HG03097 (cell line): Measurements from ENCODE around the gene SLC12A7.

Experiments used
- ATAC-seq: cut with Tn5 transposase; IDR thresholded peaks from one replicate; pipeline ENCODE4 v1.9.1; 2021; ENCODE audit not compliant: unreplicated experiment, low FRiP score

SLC12A7 gene

DNA sequence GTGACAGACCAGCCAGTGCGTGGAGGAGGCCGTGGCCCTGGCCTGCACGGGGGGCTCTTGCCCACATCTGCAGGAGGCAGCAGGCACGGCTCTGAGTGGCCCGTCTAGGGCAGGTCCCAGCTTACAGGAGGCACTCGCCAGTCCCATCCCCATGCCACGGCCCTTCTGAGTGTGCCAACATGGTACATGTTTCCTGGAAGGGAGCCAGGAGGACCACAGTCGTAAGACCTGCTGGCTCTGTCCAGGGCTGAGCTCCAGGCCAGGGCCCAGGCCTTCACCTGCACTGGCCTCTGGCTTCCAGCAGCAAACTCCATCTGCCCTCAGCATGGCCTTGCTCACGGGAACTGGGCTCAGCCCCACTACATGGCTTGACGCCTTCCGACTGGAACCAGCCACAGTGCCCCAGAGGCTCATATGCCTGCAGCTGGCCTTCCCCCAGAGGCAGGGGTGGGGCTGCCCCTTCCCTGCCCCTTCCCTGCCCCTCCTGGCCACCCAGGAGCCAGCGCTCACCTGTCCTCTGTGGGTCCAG is 99.5 kb downstream of the SLC12A7 start:
- ATAC-seq = no peak

DNA sequence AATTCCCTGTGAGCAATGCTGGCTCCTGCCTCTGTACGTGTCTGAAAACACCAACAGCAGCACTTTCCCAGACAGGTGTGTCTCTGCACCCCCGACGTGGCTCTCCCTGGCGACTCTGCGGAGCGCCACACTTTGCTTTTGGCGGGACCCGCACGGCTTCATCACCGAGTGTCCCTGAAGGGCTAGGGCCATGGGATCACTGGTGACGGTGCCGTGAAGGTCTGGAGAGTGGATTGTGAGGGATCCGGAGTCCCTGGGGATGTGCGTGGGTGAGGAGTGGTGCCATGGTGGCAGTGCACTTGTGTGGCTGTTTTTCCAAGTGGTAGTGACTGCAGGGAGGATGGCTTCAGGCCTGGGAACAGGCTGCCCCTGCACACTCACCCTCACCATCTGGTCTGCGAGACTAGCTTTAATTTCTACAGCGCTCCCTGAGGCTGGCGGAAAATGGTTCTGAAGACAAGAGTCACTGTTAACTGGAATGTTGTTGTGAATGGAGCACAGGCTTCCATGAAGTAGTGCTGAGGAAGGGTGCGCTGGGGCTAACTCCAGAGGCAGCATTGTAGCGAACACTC is 100.0 kb downstream of the SLC12A7 start:
- no peak for ATAC-seq

DNA sequence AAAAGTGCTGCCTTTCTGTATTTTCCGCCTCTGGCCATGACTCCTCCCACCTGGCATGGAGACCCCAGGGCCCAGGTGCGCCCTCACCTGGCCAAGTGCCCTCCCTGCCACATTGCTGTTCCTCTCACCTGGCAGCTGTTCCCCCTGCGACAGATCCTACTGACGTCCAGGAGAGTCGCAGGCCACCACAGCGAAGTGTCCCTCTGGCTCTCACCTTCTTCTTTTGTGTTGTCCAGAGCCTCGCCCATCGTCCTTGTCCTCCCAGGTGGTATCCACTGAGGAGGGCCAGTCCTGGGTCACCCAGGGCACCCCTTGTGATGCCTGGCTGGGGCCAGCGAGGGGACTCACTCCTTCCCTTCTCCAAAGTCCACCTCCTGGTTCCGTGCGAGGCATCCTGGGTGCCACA is 100.6 kb downstream of the SLC12A7 start:
- no peak for ATAC-seq

DNA sequence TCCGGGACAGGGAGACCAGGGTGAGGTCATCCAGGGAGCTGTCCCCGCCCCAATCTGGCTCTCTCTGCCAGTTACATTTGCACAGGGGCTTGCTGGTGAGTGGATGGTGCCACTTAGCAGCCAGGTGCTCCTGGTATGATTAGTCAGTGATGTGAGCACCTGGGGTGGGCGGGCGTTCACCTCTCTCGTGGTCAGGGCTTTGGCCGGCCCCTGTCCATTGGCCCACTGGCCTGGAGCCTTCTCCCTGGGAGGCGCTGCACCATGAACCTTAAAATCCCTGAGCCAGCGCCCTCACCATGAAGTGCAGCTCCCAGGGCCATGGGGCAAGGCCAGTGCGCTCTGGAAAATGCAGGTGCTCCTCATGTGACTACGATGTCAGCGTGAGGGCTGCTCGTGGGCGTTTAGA is 101.2 kb downstream of the SLC12A7 start:
- no peak for ATAC-seq

DNA sequence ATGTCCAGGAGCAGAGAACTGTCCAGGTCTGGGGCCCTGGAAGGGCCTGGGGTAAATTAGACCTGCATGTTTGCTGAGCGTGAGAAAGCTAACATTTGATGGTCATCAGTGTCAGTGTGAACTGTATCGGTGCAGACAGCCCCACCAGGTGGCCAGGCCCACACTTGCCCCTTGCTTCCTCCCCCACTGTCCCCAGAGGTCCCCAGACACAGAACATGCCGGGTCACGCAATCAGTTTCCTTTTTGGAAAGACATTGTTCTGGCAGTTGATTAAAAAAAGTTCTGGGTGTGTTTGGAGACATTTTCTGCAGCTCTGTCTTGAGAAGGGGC is 101.7 kb downstream of the SLC12A7 start:
- ATAC-seq = no peak

DNA sequence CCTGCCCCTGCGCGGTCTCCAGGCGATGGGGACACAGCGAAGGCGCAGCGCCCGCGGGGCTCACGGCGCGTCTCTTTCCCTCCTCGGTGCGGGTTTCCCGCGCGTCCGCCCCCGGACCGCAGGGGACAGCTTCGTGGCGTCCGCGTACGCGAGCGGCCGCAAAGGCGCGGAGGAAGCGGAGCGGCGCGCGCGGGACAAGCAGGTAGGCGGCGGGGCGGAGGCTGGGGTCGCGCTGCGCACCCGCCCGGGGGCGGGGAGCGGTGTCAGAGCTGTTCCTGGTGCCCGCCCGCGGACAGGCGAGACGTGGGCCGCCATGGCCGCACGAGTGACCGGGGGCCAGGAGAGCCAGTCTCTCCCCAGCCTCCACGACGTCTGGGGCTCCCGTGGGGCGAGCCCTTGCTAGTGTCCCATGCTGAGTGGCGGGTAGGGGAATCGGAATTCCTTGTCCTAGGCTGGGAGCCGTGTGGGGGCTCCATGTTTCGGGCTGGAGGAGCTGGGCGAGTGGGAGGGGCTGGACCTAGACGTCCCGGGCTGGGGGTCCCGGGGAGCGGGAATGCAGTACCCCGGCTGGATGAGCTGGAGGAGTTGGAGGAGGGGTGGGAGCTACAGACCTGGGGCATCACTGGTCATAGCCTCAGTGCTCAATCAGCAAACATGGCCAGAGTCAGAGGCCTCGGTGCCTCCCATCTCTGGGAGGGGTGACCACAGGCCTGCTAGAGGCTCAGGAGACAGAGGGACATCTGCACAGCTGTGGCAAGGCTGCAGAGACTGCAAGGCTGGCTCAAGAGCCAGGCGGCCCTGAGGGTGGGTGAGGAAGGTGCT is 102.3 kb downstream of the SLC12A7 start:
- no peak for ATAC-seq

DNA sequence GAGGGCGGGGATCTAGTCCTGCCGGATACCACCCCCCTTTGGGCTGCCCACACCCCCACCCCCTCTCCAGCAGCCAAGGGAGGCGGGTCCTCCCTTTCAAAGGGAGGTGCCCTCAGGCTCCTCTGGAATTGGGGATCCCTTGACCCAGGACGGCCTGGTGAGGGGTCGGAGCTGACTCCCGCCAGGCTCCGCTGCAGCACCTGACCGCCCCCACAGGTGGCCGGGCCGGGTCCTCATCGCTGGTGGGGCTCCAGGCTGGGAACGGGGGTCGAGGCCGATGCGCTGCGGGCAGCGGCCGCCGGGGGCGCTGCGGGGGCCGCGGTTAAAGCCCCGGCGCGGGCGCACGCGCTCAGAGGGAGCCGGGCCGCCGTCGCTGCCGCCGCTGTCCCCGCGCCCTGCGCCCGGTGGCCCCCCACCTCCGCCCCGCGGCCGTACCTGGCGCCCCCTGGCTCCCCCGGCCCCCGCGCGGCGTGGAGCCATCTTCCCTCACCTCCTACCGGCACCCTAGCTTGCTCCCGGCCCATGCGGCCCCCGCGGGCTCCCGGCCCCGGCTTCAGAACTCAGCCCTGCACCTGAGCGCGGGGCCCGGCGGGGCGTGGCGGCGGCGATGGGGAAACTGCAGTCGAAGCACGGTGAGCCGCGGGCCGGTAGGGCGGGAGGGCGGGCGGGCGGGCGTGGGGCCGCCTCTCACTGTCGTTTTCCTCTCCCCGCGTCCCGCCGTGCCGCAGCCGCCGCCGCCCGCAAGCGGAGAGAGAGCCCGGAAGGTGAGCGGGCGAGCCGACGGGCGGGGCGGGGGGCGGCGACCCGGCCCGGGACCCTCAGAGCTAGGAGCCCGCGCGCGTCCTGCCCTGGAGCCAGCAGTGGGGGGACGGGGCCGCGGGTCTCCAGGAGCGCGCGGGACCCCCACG is 103.2 kb downstream of the SLC12A7 start, which contains the start of gene NKD2:
Gene NKD2, plus strand, starts transcription at position 352 of the 908 bp plus-strand sequence. Its CDS starts 256 bp downstream, at position 608.
- peak; percentile 55 for ATAC-seq

DNA sequence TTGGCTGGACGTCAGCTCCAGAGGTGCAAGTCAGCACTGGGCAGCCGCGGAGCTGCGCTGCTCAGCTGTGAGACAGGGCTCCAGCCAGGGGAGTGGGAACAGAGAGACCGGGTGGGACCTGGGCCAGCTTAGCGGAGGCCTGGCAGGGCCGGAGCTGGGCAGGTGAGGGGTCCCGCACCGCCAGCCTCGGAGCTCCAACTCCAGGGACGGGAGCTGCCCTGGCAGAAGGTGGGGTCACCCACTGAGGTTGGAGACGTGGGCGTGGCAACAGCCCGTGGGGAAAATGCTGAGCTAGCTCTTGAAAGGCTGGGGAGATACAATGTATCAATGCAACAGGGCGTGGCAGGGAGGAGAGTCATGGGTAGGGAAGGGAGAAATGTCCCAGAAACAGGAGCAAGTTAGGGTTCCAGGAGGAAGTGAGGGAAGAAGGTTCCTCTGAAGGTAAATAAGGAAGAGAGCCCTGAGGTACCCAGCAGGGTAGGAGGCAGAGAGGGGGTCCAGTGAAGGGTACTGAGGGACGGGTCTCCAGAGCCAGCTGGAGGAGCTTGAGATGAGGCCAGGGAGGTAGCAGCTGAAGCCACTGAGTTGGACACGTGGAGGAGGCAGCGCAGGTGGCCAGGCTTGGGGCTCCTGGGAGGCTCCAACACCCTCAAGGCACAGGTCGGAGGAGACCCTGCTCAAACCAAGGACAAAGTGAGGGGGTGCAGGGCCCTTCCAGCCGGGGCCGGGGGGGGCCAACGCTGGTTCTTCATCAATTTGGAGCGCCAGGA is 104.0 kb downstream of the SLC12A7 start:
- no peak for ATAC-seq

DNA sequence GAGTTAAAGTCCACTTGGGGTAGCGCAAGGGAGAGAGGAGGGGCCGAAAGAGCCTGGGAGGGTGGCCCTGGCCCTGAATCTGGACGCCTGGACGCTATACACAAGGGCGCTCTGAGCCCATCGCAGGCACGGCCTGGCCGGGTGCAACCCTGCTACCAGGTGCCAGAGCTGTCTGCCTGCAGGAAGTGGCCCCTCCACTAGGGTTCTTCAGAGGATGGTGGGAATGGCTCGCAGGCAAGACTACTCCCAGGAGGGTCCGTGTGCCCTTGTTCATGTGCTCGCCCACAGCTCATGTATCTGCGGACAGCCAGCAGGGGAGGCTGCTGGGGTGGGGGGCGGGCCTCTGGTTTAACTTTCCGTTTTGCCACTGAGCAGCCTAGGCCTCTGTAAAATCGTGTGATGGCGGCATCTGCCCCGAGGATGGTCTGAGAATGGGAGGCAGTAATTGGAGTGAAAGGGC is 104.6 kb downstream of the SLC12A7 start:
- no peak for ATAC-seq

DNA sequence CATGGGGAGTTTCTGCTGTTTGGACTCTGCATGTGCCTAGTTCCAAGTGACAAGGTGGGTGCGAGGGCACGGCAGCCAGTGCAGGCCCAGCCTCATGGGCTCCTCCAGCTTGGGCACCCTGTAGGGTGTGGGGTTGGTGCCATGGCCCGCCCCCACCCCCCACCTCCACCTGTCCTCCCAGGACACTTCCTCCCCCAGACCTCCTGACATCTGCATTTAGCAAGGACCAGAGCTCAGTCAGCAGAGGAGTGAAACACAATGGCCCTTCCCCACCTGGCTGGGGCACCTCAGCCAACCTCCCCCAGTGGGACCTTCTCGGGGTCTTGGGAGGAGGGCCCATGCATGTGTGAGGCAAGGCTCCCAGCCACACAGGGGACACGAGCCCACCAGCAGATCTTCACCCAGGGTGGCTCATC is 105.2 kb downstream of the SLC12A7 start:
- ATAC-seq = no peak

DNA sequence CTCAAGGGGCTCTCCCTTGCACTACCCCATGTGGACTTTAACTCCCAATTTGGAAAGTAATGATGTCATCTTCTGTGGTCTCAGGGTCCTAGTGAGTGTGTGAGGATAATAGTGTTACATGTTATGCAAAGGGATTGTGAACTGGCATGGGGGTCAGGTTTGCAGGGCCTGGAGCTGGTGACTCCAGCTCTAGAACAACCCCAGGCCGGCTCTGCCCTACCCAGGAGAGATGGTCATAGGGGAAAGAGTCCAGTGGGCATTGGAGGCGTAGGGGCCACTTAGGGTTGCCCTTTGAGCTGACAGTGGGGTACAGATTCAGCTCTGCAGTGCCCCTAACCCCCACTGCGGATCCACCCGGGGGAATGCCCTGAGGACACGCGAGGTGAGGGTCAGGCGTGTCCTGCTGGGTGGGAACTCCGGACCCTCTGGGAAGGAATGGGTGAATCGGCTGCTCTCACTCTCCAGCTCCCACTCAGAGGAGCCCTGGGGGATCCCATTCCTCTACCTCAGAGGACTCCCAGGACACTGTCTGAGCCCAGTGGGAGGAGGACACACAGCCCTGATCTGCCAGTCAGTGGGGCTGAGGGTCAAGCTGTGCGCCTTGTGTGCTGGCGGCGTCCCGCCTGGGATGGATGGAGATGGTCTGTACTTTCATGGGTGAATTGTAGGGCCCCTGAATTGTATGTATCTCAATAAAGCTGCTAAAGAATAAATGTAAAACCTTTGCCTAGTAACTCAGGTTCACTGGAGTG is 105.8 kb downstream of the SLC12A7 start:
- ATAC-seq = no peak

DNA sequence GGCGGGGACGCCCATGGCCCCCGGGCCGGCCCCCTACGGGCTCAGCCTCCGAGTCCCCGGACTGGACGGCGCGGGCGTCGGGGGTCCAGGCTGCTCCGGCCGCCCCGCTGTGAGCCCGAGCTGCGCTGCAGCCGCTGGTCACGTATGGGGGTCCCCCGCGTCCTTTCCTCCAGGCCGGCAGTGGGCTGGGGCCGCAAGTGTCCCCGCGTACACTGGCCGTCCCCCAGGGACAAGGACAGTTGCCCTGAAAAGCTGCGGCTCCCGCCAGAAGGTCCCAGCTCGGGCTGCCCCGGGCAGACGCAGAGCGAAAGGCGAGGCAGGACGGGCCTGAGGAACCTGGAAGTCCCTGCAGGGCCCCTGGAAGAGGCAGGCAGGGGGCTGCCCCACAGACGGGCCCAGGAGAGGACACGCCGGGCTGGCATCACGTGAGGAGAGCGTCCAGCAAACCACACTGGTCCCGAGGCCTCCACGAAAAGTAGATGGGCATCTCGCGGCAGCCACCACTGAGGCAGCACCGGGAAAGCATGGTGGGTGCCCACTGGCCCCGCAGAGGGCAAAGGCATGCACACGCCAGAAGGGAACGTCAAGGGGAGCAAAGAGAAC is 106.5 kb downstream of the SLC12A7 start:
- ATAC-seq = no peak

DNA sequence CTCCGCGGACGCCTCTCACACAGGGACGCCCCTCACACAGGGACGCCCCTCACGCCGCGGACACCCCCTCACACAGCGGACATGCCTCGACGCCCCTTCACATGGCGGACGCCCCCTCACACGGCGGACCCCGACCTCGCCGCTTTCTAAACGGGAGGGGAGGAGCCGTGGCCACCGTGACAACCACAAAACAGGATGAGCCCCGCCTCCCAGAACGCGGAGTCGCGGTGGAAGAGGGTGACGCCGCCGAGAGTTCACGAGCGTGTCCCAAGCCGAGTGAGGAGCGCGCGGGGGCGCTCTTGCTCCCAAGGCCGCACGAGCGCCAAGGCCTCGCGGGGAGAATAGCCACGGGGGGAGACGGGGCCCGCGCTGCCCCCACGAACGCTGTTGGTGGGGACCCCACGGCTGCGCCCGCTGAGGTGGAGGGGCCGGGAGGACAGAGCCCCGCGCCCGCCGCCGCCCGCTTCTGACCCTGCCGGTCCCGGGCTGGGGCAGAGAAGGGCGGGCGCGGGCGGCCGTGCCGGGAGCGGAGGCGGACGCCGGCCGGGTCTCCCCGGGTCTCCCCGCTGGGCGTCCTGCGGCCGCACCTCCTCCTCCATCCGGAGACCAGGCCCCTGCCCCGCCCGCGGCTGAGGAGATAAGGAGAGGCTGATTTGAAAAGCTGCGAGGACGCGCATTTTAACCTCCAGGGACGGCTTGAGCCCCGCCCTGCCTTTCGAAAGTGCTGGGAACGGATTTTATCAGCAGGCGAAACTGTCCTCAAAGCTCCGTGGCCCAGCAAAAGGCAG is 107.2 kb downstream of the SLC12A7 start:
- ATAC-seq = no peak

DNA sequence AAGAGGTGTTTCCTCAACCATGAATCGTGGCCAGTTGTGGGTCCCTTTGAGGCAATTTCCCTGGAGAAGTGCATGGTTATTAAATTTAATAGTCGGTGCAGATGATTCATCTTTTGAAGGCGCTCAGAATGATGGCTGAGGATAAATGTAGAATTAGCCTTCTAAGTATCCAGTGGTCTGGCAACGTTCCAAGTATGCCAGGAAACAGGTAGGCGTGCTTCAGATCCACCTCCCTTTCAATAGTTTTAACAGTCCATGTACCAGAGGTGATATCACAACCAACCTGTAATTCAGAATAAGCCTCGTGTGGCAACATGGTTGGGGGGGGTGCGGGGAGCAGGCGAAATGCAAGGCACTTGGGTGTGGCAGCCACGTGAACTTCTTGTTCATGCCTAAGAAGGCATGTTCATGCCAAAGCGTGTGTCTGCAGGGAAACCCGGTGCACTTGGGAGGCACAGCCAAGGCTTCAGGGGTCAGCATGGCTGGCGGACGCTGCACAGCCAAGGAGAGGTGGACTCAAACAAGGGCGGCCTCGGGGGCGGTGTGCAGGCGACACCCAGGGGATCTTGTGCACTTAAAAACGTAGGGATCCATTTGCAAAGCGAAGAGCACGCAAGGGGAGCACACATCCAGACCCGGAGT is 108.4 kb downstream of the SLC12A7 start:
- ATAC-seq = no peak

DNA sequence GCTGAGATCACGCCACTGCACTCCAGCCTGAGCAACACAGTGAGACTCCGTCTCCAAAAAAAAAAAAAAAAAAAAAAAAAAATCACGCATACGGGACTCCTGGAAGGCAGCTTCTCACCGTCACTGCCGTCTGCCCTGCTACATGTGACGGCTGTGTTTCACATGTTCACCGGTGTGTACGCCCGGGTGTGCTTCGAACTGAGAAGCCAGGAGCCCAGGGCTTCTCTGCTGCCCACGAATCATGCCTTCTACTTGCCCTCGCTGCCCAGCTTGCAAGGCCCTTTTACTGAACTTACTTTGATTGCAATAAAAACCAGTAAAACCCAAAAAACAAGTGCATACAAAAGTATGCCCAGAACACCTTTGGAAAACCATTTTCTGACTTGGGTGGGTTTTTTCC is 109.0 kb downstream of the SLC12A7 start:
- no peak for ATAC-seq

DNA sequence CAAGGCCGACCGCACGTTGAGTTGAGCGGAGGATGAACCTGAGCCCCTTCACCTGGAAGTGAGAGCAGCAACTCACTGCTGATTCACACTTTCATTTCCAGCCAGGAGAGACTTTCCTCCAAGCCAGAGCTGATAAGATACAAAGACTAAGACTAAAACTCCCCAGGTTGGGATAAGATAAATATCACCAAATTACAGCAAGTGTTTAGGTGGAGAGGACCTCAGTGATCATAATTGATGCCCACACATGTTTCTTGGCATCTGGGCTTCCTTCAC is 109.7 kb downstream of the SLC12A7 start:
- no peak for ATAC-seq

DNA sequence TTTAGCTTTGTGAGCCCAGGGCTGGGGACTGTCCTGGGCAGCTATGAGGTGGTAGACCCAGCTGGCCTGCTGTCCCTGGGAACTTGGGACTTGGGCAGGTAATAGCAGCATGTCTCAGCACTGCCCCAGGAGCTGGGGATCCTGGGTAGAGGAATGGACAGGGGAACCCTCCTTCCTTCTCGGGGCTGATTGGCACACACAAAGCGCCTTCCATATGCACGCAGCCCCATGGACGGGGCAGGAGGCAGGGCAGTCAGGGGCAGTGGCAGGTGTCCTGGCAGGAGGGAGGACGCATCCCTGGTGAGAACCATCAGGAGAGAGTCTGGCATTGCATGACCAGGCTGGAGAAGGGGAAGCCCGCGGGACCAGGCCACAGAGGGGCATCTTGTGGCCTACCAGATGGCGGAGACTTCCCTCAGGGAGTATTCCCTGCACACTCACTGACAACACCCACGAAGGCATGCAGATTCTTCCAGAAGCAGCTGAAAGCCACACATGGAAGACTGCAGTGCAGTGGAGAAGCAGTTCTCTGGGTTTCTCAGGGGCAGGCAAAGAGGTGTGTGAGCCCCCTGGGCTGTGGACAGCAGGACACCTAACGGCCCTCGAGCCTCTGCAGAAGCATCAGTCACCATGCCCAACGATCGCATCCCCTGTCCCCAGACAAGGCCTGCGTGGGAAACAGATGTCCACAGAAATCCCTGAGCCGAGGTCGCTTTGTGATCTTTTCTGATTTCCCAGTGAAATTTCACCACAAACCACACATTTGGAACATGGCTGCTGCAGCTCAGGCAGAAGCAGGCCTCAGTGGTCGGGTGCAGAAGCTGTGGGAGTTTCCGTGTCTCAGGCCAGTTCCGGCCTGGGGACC is 110.2 kb downstream of the SLC12A7 start:
- ATAC-seq = no peak
